Raji (cell line): Measurements from ENCODE around the gene KCNH8.

ENCODE experiments used
- POLR2A ChIP-seq: IDR thresholded peaks from 2 replicates; pipeline ENCODE4 v1.6.1; 2011; ENCODE audit warnings: low read depth, low read length, control low read depth; ENCODE audit not compliant: insufficient read depth

Gene KCNH8

GRCh38 chr3:19384868-19385267 is 236.6 kb downstream of the KCNH8 start:
- no peak for TF ChIP-seq POLR2A

- TF ChIP-seq POLR2A = no peak
Measured at GRCh38 chr3:19392150-19392549, 243.8 kb downstream of the KCNH8 start.

GRCh38 chr3:19394946-19395345 is 246.6 kb downstream of the KCNH8 start:
- TF ChIP-seq POLR2A = no peak

GRCh38 chr3:19396726-19397125 is 248.4 kb downstream of the KCNH8 start:
- TF ChIP-seq POLR2A = no peak

DNA sequence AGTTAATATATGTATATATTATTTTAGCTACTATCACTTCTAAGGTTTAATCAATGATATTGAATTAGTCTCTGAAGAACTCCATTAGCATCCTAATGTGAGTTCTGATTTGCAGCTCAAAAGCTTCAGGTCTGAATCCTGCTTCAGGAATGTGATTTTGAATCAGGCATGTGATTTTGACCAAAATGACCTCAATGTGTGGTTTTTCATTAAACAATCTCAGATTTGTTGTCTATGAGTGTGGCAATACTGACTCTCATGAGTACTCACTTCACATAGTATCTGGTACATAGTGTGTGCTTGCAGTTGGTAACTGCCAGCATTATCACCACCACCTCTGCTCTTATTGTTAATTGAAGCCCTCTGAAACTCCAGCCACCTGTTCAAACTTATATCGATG is 251.0 kb downstream of the KCNH8 start:
- no peak for TF ChIP-seq POLR2A

- no peak for TF ChIP-seq POLR2A
Measured at GRCh38 chr3:19399836-19400235, 251.5 kb downstream of the KCNH8 start.

GRCh38 chr3:19420159-19420558 is 271.8 kb downstream of the KCNH8 start:
- no peak for TF ChIP-seq POLR2A

DNA sequence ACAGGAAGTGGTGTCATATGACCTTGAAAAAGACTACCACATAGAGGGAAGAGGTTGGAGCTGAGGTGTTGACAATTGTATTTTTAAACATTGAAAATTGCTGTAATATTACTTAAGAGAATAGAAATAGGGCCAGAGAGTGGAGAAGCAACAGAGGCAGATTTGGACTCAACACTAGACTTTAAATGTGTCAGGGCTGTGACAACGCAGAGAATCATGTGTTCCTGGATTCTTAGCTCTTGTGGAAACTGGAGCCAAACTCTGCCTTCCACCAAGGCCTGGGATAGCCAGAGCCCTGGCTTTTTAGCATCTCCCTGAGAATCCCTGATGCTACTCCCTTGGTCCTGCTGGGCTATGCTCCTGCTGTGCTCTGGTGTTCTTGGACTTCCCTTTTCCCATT is 277.5 kb downstream of the KCNH8 start:
- no peak for TF ChIP-seq POLR2A

DNA sequence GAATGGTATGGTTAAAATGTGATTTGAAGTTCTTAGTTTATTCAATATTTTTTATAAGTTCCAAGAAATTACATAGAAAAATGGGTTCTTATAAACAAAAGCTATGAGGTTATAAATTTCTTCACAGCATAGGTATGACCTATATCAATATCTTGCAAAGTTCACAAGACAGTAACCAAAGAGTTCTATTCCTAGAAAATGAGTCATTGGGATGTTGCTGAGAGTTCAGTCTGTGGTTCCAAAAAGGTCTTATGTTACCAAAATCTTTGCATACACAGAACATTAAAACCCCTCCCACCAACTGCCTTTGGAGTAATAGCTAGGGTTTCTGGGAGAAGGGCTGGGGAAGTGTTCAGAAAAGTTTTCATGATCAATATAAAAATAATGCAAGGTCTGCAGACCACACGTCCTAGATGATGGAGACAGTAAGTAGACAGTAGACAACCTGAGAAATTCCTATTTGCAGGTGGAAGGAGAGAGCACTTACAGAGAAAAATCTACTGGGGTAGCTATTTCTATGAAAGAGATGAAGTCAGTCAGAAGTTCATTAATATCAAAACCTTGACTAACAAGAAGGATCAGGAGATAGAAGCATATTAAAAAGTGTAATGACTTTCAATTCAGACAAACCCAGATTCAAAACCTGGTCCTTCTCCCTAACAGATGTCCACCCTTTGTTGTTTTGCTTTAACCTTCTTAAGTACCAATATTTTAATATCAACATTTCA is 279.3 kb downstream of the KCNH8 start:
- TF ChIP-seq POLR2A = no peak

DNA sequence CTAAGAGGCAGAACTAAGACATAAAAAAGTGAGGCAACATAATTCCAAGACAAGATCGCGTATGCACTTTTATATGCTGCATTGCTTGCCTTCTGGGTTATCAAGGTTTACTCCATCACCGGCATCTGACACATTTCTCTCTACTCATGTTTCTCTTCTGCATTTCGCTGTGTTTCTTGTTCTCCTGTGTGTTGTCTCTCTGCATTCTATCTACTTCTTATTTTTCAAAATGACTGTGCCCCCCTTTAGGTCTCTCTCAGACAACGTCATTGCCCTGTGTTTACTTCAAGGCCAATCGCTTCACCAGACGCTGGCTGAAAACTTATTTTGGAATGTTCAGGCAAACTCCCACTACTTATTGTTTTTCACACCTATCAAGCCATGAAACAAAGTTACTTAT is 280.4 kb downstream of the KCNH8 start:
- TF ChIP-seq POLR2A = no peak

DNA sequence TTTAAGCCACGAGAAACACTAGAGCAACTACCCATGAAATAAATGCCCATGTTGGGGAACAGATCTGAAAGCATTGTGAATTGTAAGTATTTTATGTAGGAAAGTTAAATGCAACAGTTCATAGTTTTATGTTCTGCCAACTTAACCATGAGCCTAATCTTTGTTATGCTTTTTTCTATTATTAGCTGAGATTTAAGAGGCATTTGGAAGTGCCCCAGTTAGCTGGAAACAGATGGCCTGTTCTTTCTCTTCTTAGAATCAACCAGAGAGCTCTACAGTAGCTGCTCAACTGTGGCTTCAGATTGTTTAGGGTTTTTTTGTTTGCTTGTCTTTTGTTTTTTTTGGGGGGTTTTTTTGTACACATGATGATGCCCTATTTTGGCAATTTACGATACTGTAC is 284.4 kb downstream of the KCNH8 start:
- no peak for TF ChIP-seq POLR2A

DNA sequence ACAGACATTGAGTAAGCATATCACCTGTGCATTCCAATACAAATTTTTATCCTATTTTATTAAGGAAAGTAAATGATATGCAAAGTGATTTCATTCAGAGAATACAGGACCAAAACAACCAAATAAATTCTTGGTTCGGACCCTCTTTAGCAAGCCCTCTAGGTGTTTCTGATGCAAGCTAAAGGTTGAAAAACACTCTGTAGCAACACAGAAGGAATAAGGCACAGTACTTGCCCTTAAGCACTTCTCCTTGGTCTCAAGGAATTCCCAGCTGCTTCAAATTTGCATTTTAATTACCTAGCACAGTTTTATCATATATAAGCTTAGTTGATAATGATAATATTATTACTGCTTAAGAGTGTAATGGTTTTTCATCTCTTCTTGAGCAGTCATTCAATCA is 288.4 kb downstream of the KCNH8 start:
- TF ChIP-seq POLR2A = no peak

GRCh38 chr3:19439944-19440343 is 291.6 kb downstream of the KCNH8 start:
- TF ChIP-seq POLR2A = no peak

- TF ChIP-seq POLR2A = no peak
Measured at GRCh38 chr3:19446138-19446537, 297.8 kb downstream of the KCNH8 start.

- no peak for TF ChIP-seq POLR2A
Measured at GRCh38 chr3:19446687-19447086, 298.4 kb downstream of the KCNH8 start.

GRCh38 chr3:19455546-19455945 is 307.2 kb downstream of the KCNH8 start:
- TF ChIP-seq POLR2A = no peak

DNA sequence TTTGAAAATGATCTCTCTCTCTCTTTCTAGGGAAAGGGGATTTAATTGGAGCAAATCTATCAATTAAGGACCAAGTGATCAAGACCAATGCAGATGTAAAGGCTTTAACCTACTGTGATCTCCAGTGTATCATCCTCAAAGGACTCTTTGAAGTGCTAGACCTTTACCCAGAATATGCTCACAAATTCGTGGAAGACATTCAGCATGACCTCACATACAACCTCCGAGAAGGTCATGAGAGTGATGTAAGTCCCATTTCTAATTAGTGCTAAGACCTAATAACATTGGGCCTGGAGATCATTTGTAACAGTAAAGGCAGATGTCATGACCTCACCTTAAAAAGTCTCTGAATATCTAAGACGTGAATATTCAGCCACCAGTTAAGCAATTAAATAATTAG is 308.4 kb downstream of the KCNH8 start:
- TF ChIP-seq POLR2A = no peak

DNA sequence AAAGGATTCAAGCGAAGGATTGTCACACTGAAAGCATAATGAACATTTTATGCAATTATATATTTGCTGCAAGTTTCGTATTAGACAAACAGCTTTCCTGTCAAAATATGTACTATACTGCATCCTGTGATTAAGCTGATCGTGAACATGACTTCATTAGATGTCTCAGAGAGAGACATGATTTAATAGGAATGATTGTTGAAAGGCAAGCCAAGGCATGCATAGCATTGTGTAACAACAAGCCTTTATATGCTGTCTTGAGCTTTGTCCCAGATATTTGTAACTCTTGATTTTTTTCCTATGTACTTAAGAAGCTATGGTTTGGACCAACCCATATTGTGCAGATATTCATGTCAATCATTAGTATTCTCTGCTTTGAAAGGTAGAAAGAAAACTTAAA is 309.1 kb downstream of the KCNH8 start:
- TF ChIP-seq POLR2A = no peak

- TF ChIP-seq POLR2A = no peak
Measured at GRCh38 chr3:19467761-19468160, 319.5 kb downstream of the KCNH8 start.
